HepG2 (cell line): Measurements from ENCODE around the gene ARHGAP45. TPM values are rescaled to one million over a fixed set of nuclear protein-coding genes. Genes with fewer than 3 reads are reported as not detected.

ENCODE experiments used
- ATAC-seq: fragments of 200-7000 bp; cut with Tn5 transposase; 3 replicates; pipeline ENCODE4 v1.9.1; 2020; ENCODE audit warnings: mild to moderate bottlenecking, moderate library complexity
- BruUV-seq: library from RNA; stranded (reverse); fragments of 400-500 nt; replicated peaks from 2 replicates; lab custom pipeline; 2021; lab: Mats Ljungman, UMichigan
- CTCF ChIA-PET: fragments of 300-600 bp; formaldehyde crosslinking; extraction: SDS; loops from one replicate; lab custom pipeline; 2021; ENCODE audit warnings: low total read pairs, inconsistent platforms, low intra/inter-chr PET ratio; lab: Yijun Ruan, JAX
- POLR2A ChIA-PET: fragments of 350-600 bp; sonication (Branson Sonifier 250); formaldehyde crosslinking; loops from one replicate; lab custom pipeline; 2020; ENCODE audit warnings: antibody characterized with exemption, inconsistent platforms; lab: Yijun Ruan, JAX
- DNase-seq: peaks from one replicate; pipeline ENCODE4 v3.0.0-alpha.2; 2015; ENCODE audit warnings: low spot score
- FAIRE-seq: peaks from 3 replicates; lab custom pipeline; 2011; peaks lifted over from hg19 to GRCh38; lab: Jason Lieb, UNC
- H2AFZ ChIP-seq: one replicate; pipeline ENCODE4 v1.6.1; 2011; ENCODE audit warnings: low read length, inconsistent platforms
- H3K27ac ChIP-seq: fragments of 300-600 bp; 3 replicates; pipeline ENCODE4 v1.8.0; 2011; ENCODE audit warnings: mixed run types, mild to moderate bottlenecking, mixed read lengths, low read length, inconsistent platforms; ENCODE audit not compliant: insufficient read depth; ENCODE audit errors: extremely low read length
- H3K27me3 ChIP-seq, 2 experiments: fragments of 200-600 bp in 1 of 2; 2 replicates in 1 of 2; 3 replicates in 1 of 2; pipeline versions ENCODE4 v1.6.0 to v1.8.0; 2011; ENCODE audit warnings: low read length in 2 of 2, mild to moderate bottlenecking in 2 of 2, moderate library complexity in 2 of 2, inconsistent platforms in 1 of 2; ENCODE audit not compliant: insufficient read depth in 2 of 2, control insufficient read depth in 1 of 2
- H3K36me3 ChIP-seq, 2 experiments: fragments of 200-600 bp in 1 of 2; replicated peaks in 1 of 2; 2 replicates in 1 of 2; 3 replicates in 1 of 2; pipeline versions ENCODE4 v1.5.1 to v1.8.0; 2011; ENCODE audit warnings: low read length in 2 of 2, inconsistent platforms in 1 of 2; ENCODE audit not compliant: insufficient read depth in 2 of 2, control insufficient read depth in 1 of 2
- H3K4me1 ChIP-seq: 2 replicates; pipeline ENCODE4 v1.5.1; 2012; ENCODE audit warnings: low read length, inconsistent platforms; ENCODE audit not compliant: insufficient read depth
- H3K4me2 ChIP-seq: 2 replicates; pipeline ENCODE4 v1.6.0; 2011; ENCODE audit warnings: low read depth, low read length, inconsistent platforms
- H3K4me3 ChIP-seq, 3 experiments: fragments of 200-600 bp in 1 of 3; sonication (generic), shearing (Covaris generic) in 1 of 3; replicated peaks in 1 of 3; 2 replicates each; pipeline ENCODE4 v1.5.1; 2011 to 2016; ENCODE audit warnings: low read length in 3 of 3, inconsistent platforms in 2 of 3, low read depth in 2 of 3, mild to moderate bottlenecking in 2 of 3, control low read depth in 1 of 3, mixed read lengths in 1 of 3; ENCODE audit not compliant: insufficient read depth in 1 of 3
- H3K79me2 ChIP-seq: one replicate; pipeline ENCODE4 v1.6.1; 2011; ENCODE audit warnings: low read length, inconsistent platforms; ENCODE audit not compliant: insufficient read depth
- H3K9ac ChIP-seq: 2 replicates; pipeline ENCODE4 v1.6.0; 2011; ENCODE audit warnings: mild to moderate bottlenecking, low read depth, low read length, inconsistent platforms; ENCODE audit not compliant: insufficient read depth
- H3K9me3 ChIP-seq: 2 replicates; pipeline ENCODE4 v1.5.1; 2012; ENCODE audit warnings: mild to moderate bottlenecking, low read length
- H4K20me1 ChIP-seq: 2 replicates; pipeline ENCODE4 v1.6.0; 2011; ENCODE audit warnings: inconsistent platforms, mild to moderate bottlenecking, low read length, moderate library complexity; ENCODE audit not compliant: insufficient read depth
- EP300 ChIP-seq, 3 experiments: sonication (generic) in 1 of 3; formaldehyde crosslinking in 1 of 3; IDR thresholded peaks; 2 replicates each; pipeline versions ENCODE4 v1.5.1 to v1.6.1; 2011 to 2020; ENCODE audit warnings: low read depth in 2 of 3, low read length in 2 of 3, borderline replicate concordance in 1 of 3, improper control_type of control experiment in 1 of 3, mild to moderate bottlenecking in 1 of 3, missing genetic modification reagents in 1 of 3, moderate library complexity in 1 of 3
- WGBS: methylation state at CpG from one replicate; pipeline ENCODE4 v1.1.6; 2017; ENCODE audit warnings: low lambda C conversion rate; 5-methylcytosine and 5-hydroxymethylcytosine counted together
- in situ Hi-C: cut with HindIII; loops from 2 replicates; pipeline ENCODE4 v1.10.0; 2017; ENCODE audit warnings: low pct_unique_long_range_greater_than_20kb; ENCODE audit not compliant: extremely low pct_ligation_motif_present
- intact Hi-C: fragments of 100-400 bp; cut with micrococcal nuclease; formaldehyde crosslinking; loops from one replicate; pipeline ENCODE4 v1.10.0; 2022; ENCODE audit not compliant: unreplicated experiment
- polyA plus RNA-seq, 8 experiments: library from polyadenylated mRNA; depleted of rRNA in 3 of 8; stranded (reverse) in 7 of 8; unstranded in 1 of 8; fragments of >200 nt; fragmentation: Illumina TruSeq in 4 of 8; extraction: Trizol in 4 of 8; gene quantifications; 2 replicates each; pipeline versions ENCODE4 v1.2.1 to v1.2.3, GENCODE V29; 2011 to 2016; ENCODE audit warnings: low read depth in 4 of 8, missing spikeins in 1 of 8, mixed read lengths in 1 of 8; ENCODE audit not compliant: insufficient read depth in 1 of 8
- total RNA-seq, 5 experiments: library from RNA; depleted of rRNA; stranded (reverse); fragments of >200 nt; fragmentation: Illumina TruSeq; extraction: Trizol; gene quantifications; 2 replicates each; pipeline ENCODE4 v1.2.3, GENCODE V29; 2016; ENCODE audit warnings: low read depth in 1 of 5
- TF ChIP-seq, protein P1 (sequence below): sonication (generic); formaldehyde crosslinking; IDR thresholded peaks from 2 replicates; pipeline ENCODE4 v1.5.0; 2020; ENCODE audit warnings: mild to moderate bottlenecking, missing genetic modification reagents

ARHGAP45 gene
- total and polyA plus RNA-seq, 2 of the 13 experiments (the other 11 are each of a cell fraction or from before 2014, with no cell fraction given) = 0.84 to 32.0 TPM

DNA sequence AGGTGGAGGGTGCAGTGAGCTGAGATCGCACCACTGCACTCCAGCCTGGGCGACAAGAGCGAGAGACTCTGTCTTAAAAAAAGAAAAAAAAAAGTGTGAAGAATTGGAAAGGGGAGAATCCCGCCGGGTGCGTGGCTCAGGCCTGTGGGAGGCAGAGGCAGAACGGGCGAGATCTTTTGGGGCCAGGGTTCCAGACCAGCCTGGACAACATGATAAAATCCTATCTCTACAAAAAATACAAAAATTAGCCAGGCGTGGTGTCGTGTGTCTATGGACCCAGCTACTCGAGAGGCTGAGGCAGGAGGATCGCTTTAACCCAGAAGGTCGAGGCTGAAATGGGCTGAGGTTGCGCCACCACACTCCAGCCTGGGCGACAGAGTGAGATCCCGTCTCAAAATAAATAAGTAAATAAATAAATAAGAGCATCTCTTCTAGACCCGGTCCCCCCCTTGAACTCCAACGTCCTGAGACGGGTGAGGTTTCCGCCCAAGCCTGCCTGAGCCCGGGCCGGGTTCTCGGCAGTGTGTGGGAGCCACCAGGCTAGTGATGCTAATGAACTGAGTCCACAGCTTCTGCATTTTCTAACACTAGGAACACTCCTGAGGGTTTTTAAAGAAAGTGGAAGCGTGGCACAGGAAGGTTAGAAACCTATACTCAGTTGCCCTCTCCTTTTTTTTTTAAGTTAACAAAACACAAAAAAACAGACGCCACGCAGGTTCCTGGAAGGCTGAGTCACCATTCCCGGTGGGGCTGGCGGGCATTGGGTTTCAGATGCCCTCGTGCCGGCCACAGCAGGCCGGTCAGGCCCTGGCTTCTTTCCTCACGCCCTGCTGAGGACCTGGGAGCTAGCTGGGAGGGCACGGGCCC, 58.9 kb downstream of the ARHGAP45 start:
- Histone ChIP-seq H3K79me2 (no peaks in the 10 kb centered on the region), H3K27me3 (no peaks in the 10 kb centered on the region), H3K4me1 (peaks cover 7% of the 10 kb centered on the region; the same call in 1 of the 2 replicates), H3K27ac (no peak overlapping the region), H2AFZ (no peak overlapping the region), H3K4me3 (no peak overlapping the region), H3K9me3 (no peaks in the 10 kb centered on the region), H3K36me3 (peaks cover 17 to 38% of the 10 kb centered on the region in 2 experiments; a peak in 4 of 5 replicates), H3K9ac (no peak overlapping the region), H4K20me1 (no peaks in the 10 kb centered on the region), H3K4me2 (no peak overlapping the region)
- in situ Hi-C loops (no loop called here), intact Hi-C loops (no loop called here)
- 96% methylated on average over 27 of the region's 33 CpGs for WGBS
- BruUV-seq = no TSS peak
- CTCF ChIA-PET = no interaction called here
- ATAC-seq (no peak), FAIRE-seq (no peak), DNase-seq (no peak)
- TF ChIP-seq, protein P1, sequence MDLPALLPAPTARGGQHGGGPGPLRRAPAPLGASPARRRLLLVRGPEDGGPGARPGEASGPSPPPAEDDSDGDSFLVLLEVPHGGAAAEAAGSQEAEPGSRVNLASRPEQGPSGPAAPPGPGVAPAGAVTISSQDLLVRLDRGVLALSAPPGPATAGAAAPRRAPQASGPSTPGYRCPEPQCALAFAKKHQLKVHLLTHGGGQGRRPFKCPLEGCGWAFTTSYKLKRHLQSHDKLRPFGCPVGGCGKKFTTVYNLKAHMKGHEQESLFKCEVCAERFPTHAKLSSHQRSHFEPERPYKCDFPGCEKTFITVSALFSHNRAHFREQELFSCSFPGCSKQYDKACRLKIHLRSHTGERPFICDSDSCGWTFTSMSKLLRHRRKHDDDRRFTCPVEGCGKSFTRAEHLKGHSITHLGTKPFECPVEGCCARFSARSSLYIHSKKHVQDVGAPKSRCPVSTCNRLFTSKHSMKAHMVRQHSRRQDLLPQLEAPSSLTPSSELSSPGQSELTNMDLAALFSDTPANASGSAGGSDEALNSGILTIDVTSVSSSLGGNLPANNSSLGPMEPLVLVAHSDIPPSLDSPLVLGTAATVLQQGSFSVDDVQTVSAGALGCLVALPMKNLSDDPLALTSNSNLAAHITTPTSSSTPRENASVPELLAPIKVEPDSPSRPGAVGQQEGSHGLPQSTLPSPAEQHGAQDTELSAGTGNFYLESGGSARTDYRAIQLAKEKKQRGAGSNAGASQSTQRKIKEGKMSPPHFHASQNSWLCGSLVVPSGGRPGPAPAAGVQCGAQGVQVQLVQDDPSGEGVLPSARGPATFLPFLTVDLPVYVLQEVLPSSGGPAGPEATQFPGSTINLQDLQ (CRISPR knock-in tag) = no peak
- TF ChIP-seq EP300 (IDR thresholded peaks at IDR 0.05; ENCODE audit: low read depth in 2 of 2, low read length in 2 of 2) (no peak), EP300 (CRISPR knock-in tag; IDR thresholded peaks at IDR 0.05; ENCODE audit: borderline replicate concordance) (no peak)
- POLR2A ChIA-PET = no interaction called here
